A673 (cell line): ENCODE data around the gene THSD7B. TPM values are rescaled to one million over a fixed set of nuclear protein-coding genes. Genes with fewer than 3 reads are reported as not detected.

Source experiments
- BruUV-seq: library from RNA; stranded (reverse); fragments of 400-500 nt; replicated peaks from 2 replicates; lab custom pipeline; 2021; lab: Mats Ljungman, UMichigan
- CTCF ChIA-PET: fragments of 300-600 bp; sonication (Branson Sonifier 250); formaldehyde crosslinking; loops from one replicate; lab custom pipeline; 2022; ENCODE audit warnings: antibody characterized with exemption; lab: Charles Lee
- POLR2A ChIA-PET: fragments of 300-600 bp; sonication (Branson Sonifier 250); formaldehyde crosslinking; loops from one replicate; lab custom pipeline; 2022; ENCODE audit warnings: antibody characterized with exemption; ENCODE audit not compliant: low non-redundant PET; lab: Charles Lee
- DNase-seq: peaks from one replicate; pipeline ENCODE4 v3.0.0-alpha.2; 2015; ENCODE audit warnings: low spot score
- H3K27ac ChIP-seq: fragments of 200-600 bp; sonication (generic); 2 replicates; pipeline ENCODE4 v1.5.1; 2016; ENCODE audit warnings: mixed run types, low read depth, mild to moderate bottlenecking, mixed read lengths, antibody characterized with exemption, low read length; ENCODE audit not compliant: poor library complexity, severe bottlenecking
- H3K27me3 ChIP-seq: fragments of 200-600 bp; sonication (generic); replicated peaks from 2 replicates; pipeline ENCODE4 v1.6.1; 2017; ENCODE audit warnings: mixed run types, low read depth, mild to moderate bottlenecking, mixed read lengths, antibody characterized with exemption, low read length; ENCODE audit not compliant: insufficient read depth, poor library complexity
- H3K36me3 ChIP-seq: fragments of 200-600 bp; sonication (generic); 2 replicates; pipeline ENCODE4 v1.6.1; 2016; ENCODE audit warnings: mixed run types, mild to moderate bottlenecking, mixed read lengths, antibody characterized with exemption, low read length; ENCODE audit not compliant: insufficient read depth, poor library complexity, severe bottlenecking
- H3K4me1 ChIP-seq: fragments of 200-600 bp; sonication (generic); 2 replicates; pipeline ENCODE4 v1.6.1; 2017; ENCODE audit warnings: mixed run types, mild to moderate bottlenecking, mixed read lengths, antibody characterized with exemption, low read length; ENCODE audit not compliant: insufficient read depth, poor library complexity, severe bottlenecking
- H3K4me3 ChIP-seq: fragments of 200-600 bp; sonication (generic); 2 replicates; pipeline ENCODE4 v1.5.1; 2016; ENCODE audit warnings: low read depth, mixed run types, mild to moderate bottlenecking, mixed read lengths, low read length; ENCODE audit not compliant: poor library complexity, severe bottlenecking
- H3K9me3 ChIP-seq: fragments of 200-600 bp; sonication (generic); 2 replicates; pipeline ENCODE4 v1.6.1; 2016; ENCODE audit warnings: mixed run types, low read depth, mild to moderate bottlenecking, mixed read lengths, antibody characterized with exemption, low read length; ENCODE audit not compliant: poor library complexity, severe bottlenecking
- CTCF ChIP-seq: fragments of 300-800, 200-600 bp; sonication (generic); conservative IDR thresholded peaks from 2 replicates; pipeline ENCODE4 v1.5.1; 2017; ENCODE audit warnings: low read depth, mild to moderate bottlenecking, antibody characterized with exemption, low read length, moderate library complexity, mixed read lengths
- EZH2 ChIP-seq: fragments of 200-600 bp; sonication (generic); IDR thresholded peaks from 2 replicates; pipeline ENCODE4 v1.6.1; 2017; ENCODE audit warnings: borderline replicate concordance, low read depth, mild to moderate bottlenecking, mixed read lengths, antibody characterized with exemption, low read length; ENCODE audit not compliant: poor library complexity, severe bottlenecking
- intact Hi-C: fragments of 100-400 bp; cut with micrococcal nuclease; formaldehyde crosslinking; loops from one replicate; pipeline ENCODE4 v1.10.0; 2022; ENCODE audit not compliant: unreplicated experiment
- total RNA-seq: library from RNA; stranded (reverse); gene quantifications from 2 replicates; pipeline ENCODE4 v1.2.3, GENCODE V29; 2021

Gene THSD7B
- total RNA-seq, 1 experiment from 2014 or later: not detected

GRCh38 chr2:137168552-137168951, 403.2 kb downstream of the THSD7B start:
- ChIA-PET CTCF (no interaction called here), POLR2A (interaction anchor here (0.7 kb wide), 1 partner anchor 247 kb away, joined by 7 read pairs; no protein-coding TSS in a partner anchor)
- Histone ChIP-seq H3K4me3 (no peak overlapping the region), H3K27me3 (no peaks in the 10 kb centered on the region), H3K36me3 (no peaks in the 10 kb centered on the region), H3K27ac (no peak overlapping the region), H3K9me3 (no peaks in the 10 kb centered on the region), H3K4me1 (no peaks in the 10 kb centered on the region)
- BruUV-seq: no TSS peak
- no peak for DNase-seq
- TF ChIP-seq EZH2 (no peak), CTCF (no peak)
- intact Hi-C loops: no loop called here

GRCh38 chr2:137172162-137172561, 406.8 kb downstream of the THSD7B start:
- no peak for DNase-seq
- Histone ChIP-seq H3K4me3 (no peak overlapping the region), H3K4me1 (no peaks in the 10 kb centered on the region), H3K27ac (no peak overlapping the region), H3K27me3 (no peaks in the 10 kb centered on the region), H3K36me3 (no peaks in the 10 kb centered on the region), H3K9me3 (no peaks in the 10 kb centered on the region)
- ChIA-PET POLR2A (no interaction called here), CTCF (no interaction called here)
- TF ChIP-seq EZH2 (no peak), CTCF (no peak)
- intact Hi-C loops: no loop called here
- no TSS peak for BruUV-seq

GRCh38 chr2:137173463-137173862, 408.1 kb downstream of the THSD7B start:
- POLR2A ChIA-PET: no interaction called here
- CTCF ChIA-PET: no interaction called here
- H3K27me3 ChIP-seq: no peaks in the 10 kb centered on the region
- no peak for TF ChIP-seq EZH2
- TF ChIP-seq CTCF: 0 out of 2 replicates have a peak, but pooled peaks have one; percentile 22
- intact Hi-C loops: no loop called here
- DNase-seq: no peak
- H3K4me1 ChIP-seq: no peaks in the 10 kb centered on the region
- no peak overlapping the region for H3K27ac ChIP-seq
- H3K9me3 ChIP-seq: no peaks in the 10 kb centered on the region
- no TSS peak for BruUV-seq
- no peak overlapping the region for H3K4me3 ChIP-seq
- H3K36me3 ChIP-seq: no peaks in the 10 kb centered on the region
